ENCODE data around the gene ZNF628. TPM values are rescaled to one million over a fixed set of nuclear protein-coding genes. Genes with fewer than 3 reads are reported as not detected.

The ZNF628 gene
- total and polyA plus RNA-seq, 2 donors (not counting 1 experiment from before 2014, with no cell fraction given) = 13.3 to 18.3 TPM

GRCh38 chr19:55529636-55530234, 53.3 kb downstream of the ZNF628 start:
- Histone ChIP-seq H3K4me3 (ENCODE audit: control extremely low read depth in 1 of 5, extremely low read depth in 1 of 5, insufficient read depth in 1 of 5, low read depth in 2 of 5, low read length in 4 of 5) (no peak overlapping the region), H3K27ac (ENCODE audit: low read length in 2 of 2) (no peak overlapping the region), H3K27me3 (replicated peaks in 1 of 4; ENCODE audit: control extremely low read depth in 1 of 4, control insufficient read depth in 3 of 4, insufficient read depth in 4 of 4, low read length in 3 of 4) (no peaks in the 10 kb centered on the region), H3K79me2 (ENCODE audit: control insufficient read depth, insufficient read depth, low read length) (no peaks in the 10 kb centered on the region), H3K4me1 (ENCODE audit: control insufficient read depth in 2 of 2, insufficient read depth in 2 of 2, low read length in 2 of 2) (no peaks in the 10 kb centered on the region), H2AFZ (ENCODE audit: insufficient read depth, low read depth, low read length, poor library complexity, severe bottlenecking) (no peak overlapping the region), H3K4me2 (replicated peaks; ENCODE audit: low read depth, low read length, poor library complexity, severe bottlenecking) (no peak overlapping the region), H3K36me3 (replicated peaks in 1 of 2; ENCODE audit: control extremely low read depth in 1 of 2, control insufficient read depth in 1 of 2, extremely low read depth in 1 of 2, insufficient read depth in 2 of 2, low read length in 1 of 2) (no peaks in the 10 kb centered on the region), H3K9me3 (ENCODE audit: control extremely low read depth in 1 of 3, control insufficient read depth in 2 of 3, insufficient read depth in 1 of 3, low read length in 2 of 3) (peaks cover 0 to 4% (median 0%) of the 10 kb centered on the region in 3 donors), H3K9ac (ENCODE audit: low read length) (no peak overlapping the region), H4K20me1 (ENCODE audit: control insufficient read depth, insufficient read depth, low read length, poor library complexity, severe bottlenecking) (no peaks in the 10 kb centered on the region)
- intact Hi-C loops (cut with micrococcal nuclease) = no loop called here
- Mint-ChIP-seq H3K9me3 (ENCODE audit: insufficient read depth) (no peaks in the 10 kb centered on the region), H3K4me1 (no peaks in the 10 kb centered on the region), H3K4me3 (no peak overlapping the region), H3K27ac (no peak overlapping the region), H3K27me3 (peaks cover 9% of the 10 kb centered on the region)
- DNase-seq (no peak), ATAC-seq (ENCODE audit: low read depth) (no peak)
- TF ChIP-seq EZH2 (IDR thresholded peaks at IDR 0.05; ENCODE audit: borderline replicate concordance, insufficient read depth, low read depth, low read length, poor library complexity, severe bottlenecking) (no peak), CTCF (IDR thresholded peaks at IDR 0.05) (no peak)
- ChIA-PET POLR2A (no interaction called here), CTCF (no interaction called here)
- WGBS (ENCODE audit: insufficient coverage) = 88% methylated on average over 50 of the region's 56 CpGs

- Histone ChIP-seq H4K20me1 (ENCODE audit: control insufficient read depth, insufficient read depth, low read length, poor library complexity, severe bottlenecking) (no peaks in the 10 kb centered on the region), H3K4me3 (ENCODE audit: control extremely low read depth in 1 of 5, extremely low read depth in 1 of 5, insufficient read depth in 1 of 5, low read depth in 2 of 5, low read length in 4 of 5) (no peak overlapping the region), H3K79me2 (ENCODE audit: control insufficient read depth, insufficient read depth, low read length) (no peaks in the 10 kb centered on the region), H3K27me3 (replicated peaks in 1 of 4; ENCODE audit: control extremely low read depth in 1 of 4, control insufficient read depth in 3 of 4, insufficient read depth in 4 of 4, low read length in 3 of 4) (no peaks in the 10 kb centered on the region), H2AFZ (ENCODE audit: insufficient read depth, low read depth, low read length, poor library complexity, severe bottlenecking) (no peak overlapping the region), H3K4me1 (ENCODE audit: control insufficient read depth in 2 of 2, insufficient read depth in 2 of 2, low read length in 2 of 2) (no peaks in the 10 kb centered on the region), H3K27ac (ENCODE audit: low read length in 2 of 2) (no peak overlapping the region), H3K9ac (ENCODE audit: low read length) (no peak overlapping the region), H3K4me2 (replicated peaks; ENCODE audit: low read depth, low read length, poor library complexity, severe bottlenecking) (no peak overlapping the region), H3K9me3 (ENCODE audit: control extremely low read depth in 1 of 3, control insufficient read depth in 2 of 3, insufficient read depth in 1 of 3, low read length in 2 of 3) (peaks cover 0 to 4% (median 0%) of the 10 kb centered on the region in 3 donors), H3K36me3 (replicated peaks in 1 of 2; ENCODE audit: control extremely low read depth in 1 of 2, control insufficient read depth in 1 of 2, extremely low read depth in 1 of 2, insufficient read depth in 2 of 2, low read length in 1 of 2) (no peaks in the 10 kb centered on the region)
- no peaks in the 10 kb centered on the region for H3K9me3 Mint-ChIP-seq (ENCODE audit: insufficient read depth)
- no peaks in the 10 kb centered on the region for H3K4me1 Mint-ChIP-seq
- DNase-seq = no peak
- ChIA-PET CTCF (no interaction called here), POLR2A (no interaction called here)
- TF ChIP-seq CTCF (IDR thresholded peaks at IDR 0.05) (no peak), EZH2 (IDR thresholded peaks at IDR 0.05; ENCODE audit: borderline replicate concordance, insufficient read depth, low read depth, low read length, poor library complexity, severe bottlenecking) (no peak)
- no peak overlapping the region for H3K27ac Mint-ChIP-seq
- 92% methylated on average over 26 of the region's 26 CpGs for WGBS (ENCODE audit: insufficient coverage)
- ATAC-seq (ENCODE audit: low read depth) = no peak
- no peak overlapping the region for H3K4me3 Mint-ChIP-seq
- intact Hi-C loops (cut with micrococcal nuclease) = no loop called here
- H3K27me3 Mint-ChIP-seq = peaks cover 4% of the 10 kb centered on the region
Measured at GRCh38 chr19:55530996-55531395, 54.6 kb downstream of the ZNF628 start.

Other genes starting within 250 kb of the ZNF628 start
- 19.4 and 20.7 TPM in 2 replicates for gene TMEM86B, start 247.9 kb upstream of the ZNF628 start, total RNA-seq
- 13.6 and 14.5 TPM in 2 replicates for gene TMEM86B, start 247.9 kb upstream of the ZNF628 start, polyA plus RNA-seq
- gene PPP6R1, start 217.6 kb upstream of the ZNF628 start, total RNA-seq = 193 and 195 TPM in 2 replicates
- gene PPP6R1, start 217.6 kb upstream of the ZNF628 start, polyA plus RNA-seq = 122 and 125 TPM in 2 replicates
- 15.6 and 18.2 TPM in 2 replicates for gene HSPBP1, start 196.5 kb upstream of the ZNF628 start, total RNA-seq
- 18.9 and 19.0 TPM in 2 replicates for gene HSPBP1, start 196.5 kb upstream of the ZNF628 start, polyA plus RNA-seq
- 0.94 and 1.7 TPM in 2 replicates for gene BRSK1, start 192.6 kb upstream of the ZNF628 start, total RNA-seq
- gene BRSK1, start 192.6 kb upstream of the ZNF628 start, polyA plus RNA-seq = 1.4 and 4.0 TPM in 2 replicates
- not detected in 2 replicates for gene TMEM150B, start 151.3 kb upstream of the ZNF628 start, total RNA-seq
- 1.4 TPM in 1 of 2 replicates, not detected in the other for gene TMEM150B, start 151.3 kb upstream of the ZNF628 start, polyA plus RNA-seq
- 19.6 and 22.2 TPM in 2 replicates for gene KMT5C, start 136.7 kb upstream of the ZNF628 start, total RNA-seq
- 23.6 and 37.8 TPM in 2 replicates for gene KMT5C, start 136.7 kb upstream of the ZNF628 start, polyA plus RNA-seq
- not detected in 2 replicates for gene COX6B2, start 121.9 kb upstream of the ZNF628 start, total RNA-seq
- 0.07 TPM in 1 of 2 replicates, not detected in the other for gene COX6B2, start 121.9 kb upstream of the ZNF628 start, polyA plus RNA-seq
- gene GARIN5B, start 113.4 kb upstream of the ZNF628 start, total RNA-seq = not detected in 2 replicates
- gene GARIN5B, start 113.4 kb upstream of the ZNF628 start, polyA plus RNA-seq = not detected in 2 replicates
- gene IL11, start 106.2 kb upstream of the ZNF628 start, total RNA-seq = not detected in 2 replicates
- gene IL11, start 106.2 kb upstream of the ZNF628 start, polyA plus RNA-seq = 0.13 TPM in 1 of 2 replicates, not detected in the other
- gene TMEM190, start 99.8 kb upstream of the ZNF628 start, total RNA-seq = not detected in 2 replicates
- gene TMEM190, start 99.8 kb upstream of the ZNF628 start, polyA plus RNA-seq = not detected in 2 replicates
- 4.3 and 4.7 TPM in 2 replicates for gene TMEM238, start 92.3 kb upstream of the ZNF628 start, total RNA-seq
- 0.76 and 2.7 TPM in 2 replicates for gene TMEM238, start 92.3 kb upstream of the ZNF628 start, polyA plus RNA-seq
- 2,397 and 2,578 TPM in 2 replicates for gene RPL28, start 90.7 kb upstream of the ZNF628 start, total RNA-seq
- 4,661 and 8,441 TPM in 2 replicates for gene RPL28, start 90.7 kb upstream of the ZNF628 start, polyA plus RNA-seq
- 20.6 and 29.0 TPM in 2 replicates for gene UBE2S, start 68.8 kb upstream of the ZNF628 start, total RNA-seq
- gene UBE2S, start 68.8 kb upstream of the ZNF628 start, polyA plus RNA-seq = 50.0 and 72.7 TPM in 2 replicates
- gene SHISA7, start 33.3 kb upstream of the ZNF628 start, total RNA-seq = not detected in 2 replicates
- 0.06 TPM in 1 of 2 replicates, not detected in the other for gene SHISA7, start 33.3 kb upstream of the ZNF628 start, polyA plus RNA-seq
- 10.0 and 11.1 TPM in 2 replicates for gene ISOC2, start 15.0 kb upstream of the ZNF628 start, total RNA-seq
- 13.5 and 27.6 TPM in 2 replicates for gene ISOC2, start 15.0 kb upstream of the ZNF628 start, polyA plus RNA-seq
- not detected in 2 replicates for gene C19orf85, start 11.9 kb upstream of the ZNF628 start, total RNA-seq
- not detected in 2 replicates for gene C19orf85, start 11.9 kb upstream of the ZNF628 start, polyA plus RNA-seq
- gene NAT14, start 8.6 kb downstream of the ZNF628 start, total RNA-seq = 10.7 and 12.6 TPM in 2 replicates
- gene NAT14, start 8.6 kb downstream of the ZNF628 start, polyA plus RNA-seq = 15.1 and 23.2 TPM in 2 replicates
- gene SSC5D, start 11.8 kb downstream of the ZNF628 start, total RNA-seq = 0.44 and 0.58 TPM in 2 replicates
- gene SSC5D, start 11.8 kb downstream of the ZNF628 start, polyA plus RNA-seq = 0.22 and 0.46 TPM in 2 replicates
- not detected in 2 replicates for gene SBK2, start 60.5 kb downstream of the ZNF628 start, total RNA-seq
- gene SBK2, start 60.5 kb downstream of the ZNF628 start, polyA plus RNA-seq = not detected in 2 replicates
- not detected in 2 replicates for gene SBK3, start 68.9 kb downstream of the ZNF628 start, total RNA-seq
- gene SBK3, start 68.9 kb downstream of the ZNF628 start, polyA plus RNA-seq = not detected in 2 replicates
- gene ZNF579, start 104.2 kb downstream of the ZNF628 start, total RNA-seq = 10.3 and 10.8 TPM in 2 replicates
- gene ZNF579, start 104.2 kb downstream of the ZNF628 start, polyA plus RNA-seq = 3.7 and 6.7 TPM in 2 replicates
- gene FIZ1, start 122.9 kb downstream of the ZNF628 start, total RNA-seq = 21.4 and 26.4 TPM in 2 replicates
- gene FIZ1, start 122.9 kb downstream of the ZNF628 start, polyA plus RNA-seq = 7.4 and 8.0 TPM in 2 replicates
- gene ZNF524, start 123.7 kb downstream of the ZNF628 start, total RNA-seq = 21.2 and 23.8 TPM in 2 replicates
- 18.0 and 27.4 TPM in 2 replicates for gene ZNF524, start 123.7 kb downstream of the ZNF628 start, polyA plus RNA-seq
- 22.7 TPM in 2 replicates for gene ZNF865, start 129.0 kb downstream of the ZNF628 start, total RNA-seq
- gene ZNF865, start 129.0 kb downstream of the ZNF628 start, polyA plus RNA-seq = 9.9 and 11.3 TPM in 2 replicates
- 9.7 and 11.5 TPM in 2 replicates for gene ZNF784, start 147.9 kb downstream of the ZNF628 start, total RNA-seq
- 9.2 and 13.3 TPM in 2 replicates for gene ZNF784, start 147.9 kb downstream of the ZNF628 start, polyA plus RNA-seq
- 101 and 126 TPM in 2 replicates for gene ZNF580, start 164.4 kb downstream of the ZNF628 start, total RNA-seq
- 69.8 and 105 TPM in 2 replicates for gene ZNF580, start 164.4 kb downstream of the ZNF628 start, polyA plus RNA-seq
- 47.3 and 51.3 TPM in 2 replicates for gene ZNF581, start 167.0 kb downstream of the ZNF628 start, total RNA-seq
- 38.6 and 48.2 TPM in 2 replicates for gene ZNF581, start 167.0 kb downstream of the ZNF628 start, polyA plus RNA-seq
- gene CCDC106, start 171.6 kb downstream of the ZNF628 start, total RNA-seq = 25.2 and 28.3 TPM in 2 replicates
- 52.1 and 54.5 TPM in 2 replicates for gene CCDC106, start 171.6 kb downstream of the ZNF628 start, polyA plus RNA-seq
- gene U2AF2, start 178.4 kb downstream of the ZNF628 start, total RNA-seq = 275 and 278 TPM in 2 replicates
- 275 and 300 TPM in 2 replicates for gene U2AF2, start 178.4 kb downstream of the ZNF628 start, polyA plus RNA-seq
- gene EPN1, start 198.6 kb downstream of the ZNF628 start, total RNA-seq = 63.8 and 63.9 TPM in 2 replicates
- gene EPN1, start 198.6 kb downstream of the ZNF628 start, polyA plus RNA-seq = 52.3 and 54.4 TPM in 2 replicates